Activated T-cell treated with anti-CD3 and anti-CD28 coated beads for 4 hours (primary cell): ENCODE measurements around the gene TSPYL2.

Experiments used
- DNase-seq: peaks from one replicate; pipeline ENCODE4 v3.0.0-alpha.2; 2020

TSPYL2 gene

DNA sequence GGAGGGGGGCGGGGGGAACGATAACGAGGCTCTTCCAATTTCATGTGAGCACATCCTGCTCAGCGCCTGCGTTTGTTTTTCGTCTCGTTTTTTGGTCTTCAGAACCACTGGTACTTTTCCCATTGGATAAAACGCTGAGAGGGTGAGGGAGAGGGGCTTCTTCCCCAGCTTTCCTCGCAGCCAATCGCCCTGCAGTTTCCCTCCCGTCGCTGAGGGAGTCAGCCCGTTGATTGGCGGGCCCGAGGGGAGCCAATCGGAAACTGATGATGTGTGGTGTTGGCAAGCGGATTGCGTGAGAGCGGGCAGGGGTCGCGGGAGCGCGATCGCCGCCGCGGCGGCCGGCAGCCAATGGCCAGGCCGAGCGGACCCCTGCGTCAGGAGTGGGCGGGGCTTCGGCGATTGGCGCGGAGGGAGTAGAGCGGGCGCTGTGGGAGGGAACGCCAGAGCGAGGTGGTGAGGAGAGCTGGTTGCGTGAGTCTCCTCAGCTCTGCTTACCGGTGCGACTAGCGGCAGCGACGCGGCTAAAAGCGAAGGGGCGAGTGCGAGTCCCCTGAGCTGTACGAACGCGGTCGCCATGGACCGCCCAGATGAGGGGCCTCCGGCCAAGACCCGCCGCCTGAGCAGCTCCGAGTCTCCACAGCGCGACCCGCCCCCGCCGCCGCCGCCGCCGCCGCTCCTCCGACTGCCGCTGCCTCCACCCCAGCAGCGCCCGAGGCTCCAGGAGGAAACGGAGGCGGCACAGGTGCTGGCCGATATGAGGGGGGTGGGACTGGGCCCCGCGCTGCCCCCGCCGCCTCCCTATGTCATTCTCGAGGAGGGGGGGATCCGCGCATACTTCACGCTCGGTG lies at the start of gene TSPYL2:
Gene TSPYL2, plus strand, starts transcription at position 443 of the 848 bp plus-strand sequence. Its CDS starts 132 bp downstream, at position 575.
- DNase-seq, result peak; percentile 83

GRCh38 chrX:53036149-53036548 lies 46.0 kb upstream of the TSPYL2 start:
- DNase-seq, result no peak

DNA sequence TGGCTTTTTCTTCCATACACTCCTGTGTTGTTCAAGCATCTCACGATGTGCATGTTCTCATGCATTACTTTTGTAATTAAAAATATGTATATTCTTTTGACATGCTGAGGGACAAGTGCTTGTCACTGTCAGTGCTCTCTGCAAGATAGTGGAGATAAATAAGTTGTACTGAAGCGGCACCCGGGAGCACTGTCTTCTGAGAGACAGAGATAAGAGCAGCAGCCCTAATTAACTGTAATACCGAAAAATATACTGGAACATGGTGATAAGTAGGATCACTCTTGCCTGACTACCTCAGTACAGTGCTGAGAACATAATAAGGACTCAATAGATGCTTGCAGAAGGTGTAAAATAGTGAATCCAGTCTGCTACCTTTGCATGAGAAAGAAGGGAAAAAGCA lies 42.9 kb upstream of the TSPYL2 start:
- DNase-seq, result no peak

DNA sequence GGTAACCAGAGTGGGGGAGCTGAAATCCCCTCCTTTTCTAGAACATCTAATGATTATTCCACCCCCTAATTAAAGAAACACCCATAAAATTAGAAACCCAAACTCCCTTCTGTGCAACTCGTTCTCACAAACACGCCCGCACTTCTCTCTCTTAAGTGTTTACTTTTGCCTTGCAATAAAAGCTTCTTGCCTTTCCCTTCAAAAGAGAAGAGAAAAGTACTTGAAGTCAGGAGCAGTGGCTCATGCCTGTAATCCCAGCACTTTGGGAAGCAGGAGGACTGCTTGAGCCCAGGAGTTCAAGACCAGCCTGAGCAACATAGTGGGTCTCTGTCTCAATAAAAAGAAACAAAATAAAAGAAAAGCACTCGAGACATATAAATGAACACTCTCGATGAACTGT lies 37.2 kb upstream of the TSPYL2 start:
- DNase-seq, result no peak

- DNase-seq, result no peak
Observed at GRCh38 chrX:53047228-53047627, 34.9 kb upstream of the TSPYL2 start.

- DNase-seq, result no peak
Observed at GRCh38 chrX:53048169-53049126, 33.7 kb upstream of the TSPYL2 start, which contains the start of gene GPR173. Gene GPR173, plus strand, starts transcription at chrX:53048789. Its CDS starts 27,833 bp downstream, at chrX:53076622.

DNA sequence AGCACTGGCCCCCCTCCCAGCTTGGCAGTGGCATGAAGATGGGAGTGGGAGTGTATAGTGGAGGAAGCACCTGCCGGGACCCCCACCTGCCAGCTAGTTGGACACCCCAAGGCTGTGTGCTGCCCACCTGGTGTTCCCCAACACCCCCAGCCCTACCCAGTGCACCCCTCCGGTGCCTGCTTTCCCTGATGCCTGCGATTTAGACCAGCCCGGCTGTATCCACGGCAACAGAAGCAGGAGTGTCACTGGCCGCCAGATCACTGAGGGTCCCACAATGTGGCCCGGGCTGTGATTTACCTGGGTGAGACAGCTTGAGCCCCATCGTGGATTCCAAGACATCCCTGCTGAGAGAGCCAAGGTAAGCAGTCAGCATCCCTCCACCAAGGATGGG lies 33.0 kb upstream of the TSPYL2 start:
- no peak for DNase-seq

DNA sequence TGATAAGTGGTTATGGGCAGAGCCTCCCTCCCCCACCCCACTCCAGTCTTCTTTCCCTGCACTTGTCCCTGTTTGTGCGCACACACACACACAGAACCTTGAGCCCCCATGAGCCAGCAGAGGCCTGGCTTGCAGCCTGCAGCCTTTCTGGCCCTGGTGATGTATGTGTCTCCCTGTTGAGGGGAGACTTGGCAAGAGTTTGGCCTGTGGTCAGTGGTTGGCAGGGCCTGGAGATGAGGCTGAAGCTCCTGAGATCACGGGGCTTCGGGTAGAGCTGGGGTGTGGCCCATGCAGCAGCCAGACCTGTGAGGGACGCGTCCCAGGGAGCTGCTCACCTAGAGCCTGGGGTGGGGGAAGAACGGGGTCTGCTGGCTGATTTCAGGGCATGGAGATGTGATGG lies 31.3 kb upstream of the TSPYL2 start:
- DNase-seq, result no peak

- DNase-seq, result no peak
Observed at GRCh38 chrX:53055244-53055849, 26.8 kb upstream of the TSPYL2 start.

DNA sequence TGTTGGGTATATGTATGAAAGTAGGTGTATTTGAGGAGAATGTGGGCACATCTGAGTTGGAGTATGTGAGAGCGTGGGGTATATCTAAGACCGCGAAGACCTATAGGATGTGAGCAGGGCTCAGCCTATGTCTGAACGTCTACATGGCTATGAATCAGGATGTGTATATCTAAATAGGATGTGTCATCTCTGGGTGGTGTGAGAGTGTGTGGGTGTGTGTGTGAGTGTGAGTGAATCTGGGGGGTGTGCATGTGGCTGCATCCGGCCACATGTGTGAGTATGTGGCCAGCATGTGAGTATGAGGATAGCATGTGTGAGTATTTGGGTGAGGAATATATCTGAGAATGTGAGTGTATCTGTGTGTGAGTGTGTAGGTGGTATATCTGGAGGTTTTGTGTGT lies 25.9 kb upstream of the TSPYL2 start:
- no peak for DNase-seq

- no peak for DNase-seq
Observed at GRCh38 chrX:53065104-53065503, 17.1 kb upstream of the TSPYL2 start.

GRCh38 chrX:53071064-53071463 lies 11.1 kb upstream of the TSPYL2 start:
- no peak for DNase-seq

DNA sequence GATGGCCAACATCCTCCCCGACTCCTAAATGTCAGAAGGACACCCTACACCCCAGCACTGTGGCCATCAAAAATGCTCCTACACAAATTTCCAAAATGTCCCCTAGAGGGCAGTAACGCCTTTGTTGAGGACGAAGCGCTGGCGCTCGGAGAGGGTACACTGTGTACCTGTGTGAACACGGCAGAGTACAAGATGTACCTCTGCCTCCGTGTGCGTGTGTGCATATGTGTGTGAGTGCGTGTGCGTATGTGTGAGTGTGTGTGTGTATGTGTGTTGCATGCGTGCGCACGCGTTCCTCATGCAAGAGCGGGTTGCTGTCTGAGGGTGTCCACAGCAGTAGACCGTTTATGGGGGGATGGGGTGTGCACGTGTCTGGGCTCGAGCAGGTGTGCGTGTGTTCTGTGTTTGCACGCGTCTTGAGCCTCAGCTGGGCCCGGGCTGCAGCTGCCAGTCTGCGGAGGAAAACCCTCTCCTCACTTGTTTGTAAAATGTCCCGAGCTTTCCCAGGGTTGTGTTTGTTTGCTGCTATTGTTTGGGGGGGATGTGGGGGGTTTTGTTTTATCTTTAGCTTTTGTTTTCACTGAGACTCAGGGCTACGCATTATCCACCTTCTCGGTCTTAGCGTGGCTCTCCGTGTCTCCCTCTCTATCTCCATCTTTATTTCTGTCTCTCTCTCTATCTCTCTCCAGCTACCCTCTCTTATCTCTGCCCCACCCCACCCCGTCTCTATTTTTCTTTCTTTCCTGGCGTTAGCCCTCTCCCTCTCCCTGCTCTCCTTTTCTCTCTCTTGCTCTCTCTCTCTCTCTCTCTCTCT lies 10.4 kb upstream of the TSPYL2 start:
- peak; percentile 45 for DNase-seq

GRCh38 chrX:53072418-53073114 lies 9.6 kb upstream of the TSPYL2 start:
- DNase-seq, result no peak

DNA sequence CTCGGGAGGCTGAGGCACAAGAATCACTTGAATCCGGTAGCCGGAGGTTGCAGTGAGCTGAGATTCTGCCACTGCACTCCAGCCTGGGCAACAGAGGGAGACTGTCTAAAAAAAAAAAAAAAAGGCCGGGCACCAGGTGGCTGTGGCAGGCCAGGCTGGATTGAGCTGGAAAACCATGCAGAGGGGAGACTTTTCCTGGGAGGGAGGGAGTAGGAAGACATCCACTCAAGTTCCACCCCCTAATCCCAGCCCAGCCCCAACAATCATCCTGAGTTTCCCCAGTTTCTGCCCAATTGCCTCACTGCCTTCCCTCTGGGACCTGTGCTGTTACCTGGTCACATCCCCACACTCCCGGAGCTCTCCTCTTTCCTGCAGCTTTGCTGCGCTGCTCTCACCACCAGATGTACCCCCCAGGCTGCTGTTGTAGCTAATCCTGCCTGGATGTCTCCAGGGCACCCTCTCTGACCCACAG lies 9.0 kb upstream of the TSPYL2 start:
- DNase-seq, result no peak

GRCh38 chrX:53075011-53075410 lies 7.2 kb upstream of the TSPYL2 start:
- no peak for DNase-seq

DNA sequence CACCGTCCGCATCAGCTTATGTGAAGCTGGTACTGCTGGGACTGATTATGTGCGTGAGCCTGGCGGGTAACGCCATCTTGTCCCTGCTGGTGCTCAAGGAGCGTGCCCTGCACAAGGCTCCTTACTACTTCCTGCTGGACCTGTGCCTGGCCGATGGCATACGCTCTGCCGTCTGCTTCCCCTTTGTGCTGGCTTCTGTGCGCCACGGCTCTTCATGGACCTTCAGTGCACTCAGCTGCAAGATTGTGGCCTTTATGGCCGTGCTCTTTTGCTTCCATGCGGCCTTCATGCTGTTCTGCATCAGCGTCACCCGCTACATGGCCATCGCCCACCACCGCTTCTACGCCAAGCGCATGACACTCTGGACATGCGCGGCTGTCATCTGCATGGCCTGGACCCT lies 5.5 kb upstream of the TSPYL2 start:
- DNase-seq, result no peak

GRCh38 chrX:53077207-53078197 lies 4.7 kb upstream of the TSPYL2 start:
- DNase-seq, result no peak

GRCh38 chrX:53078943-53079342 lies 3.2 kb upstream of the TSPYL2 start:
- no peak for DNase-seq
